Stimulated activated CD8-positive, alpha-beta memory T cell treated with anti-CD3 and anti-CD28 coated beads, Interleukin-7, amount 100 ng/mL, for 48 hours (primary cell): Measurements from ENCODE around the gene GXYLT2.
"Not testable (repeated sequence)": the region's sequence is repeated elsewhere in the genome, so short reads cannot be mapped to it uniquely, and the experiment has no call there.

Source experiments
- DNase-seq, 2 donors: peaks; one replicate each; pipeline ENCODE4 v3.0.0-alpha.2; 2020; ENCODE audit warnings: low read depth in 1 of 2; ENCODE audit errors: extremely low read depth in 1 of 2

Gene GXYLT2

DNA sequence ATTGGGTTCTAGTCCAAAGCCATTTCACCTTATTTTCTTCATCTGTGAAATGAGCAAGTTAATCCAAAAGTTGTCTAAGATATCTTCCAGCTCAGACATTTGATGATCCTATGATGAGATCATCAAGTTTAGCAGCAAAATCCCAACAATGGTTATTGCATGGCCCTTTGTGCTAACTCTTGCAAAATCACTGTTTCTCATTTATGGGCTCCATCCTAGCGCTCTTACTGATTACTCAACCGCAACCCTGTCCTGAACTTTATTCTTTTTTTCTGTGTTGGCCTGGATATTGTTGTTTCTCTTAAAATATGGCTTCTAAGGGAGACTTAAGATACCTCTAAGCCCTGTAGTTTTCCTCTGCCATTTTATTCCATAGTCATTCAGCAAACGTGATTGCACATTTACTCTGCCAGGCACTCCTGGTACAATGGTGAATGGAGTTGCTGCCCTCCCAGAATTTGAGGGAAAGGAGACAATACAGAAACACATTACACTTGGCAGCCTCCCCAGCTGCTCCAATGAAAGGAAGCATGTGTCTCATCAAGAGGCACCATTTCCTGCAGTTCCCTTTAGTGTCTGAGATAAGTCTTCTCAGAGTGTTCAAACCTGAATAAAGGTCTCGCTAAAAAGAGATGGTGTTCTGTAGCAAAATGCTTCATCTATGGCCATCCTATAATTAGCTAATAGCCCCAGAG is 4.4 kb downstream of the GXYLT2 start:
- no peak for DNase-seq

DNA sequence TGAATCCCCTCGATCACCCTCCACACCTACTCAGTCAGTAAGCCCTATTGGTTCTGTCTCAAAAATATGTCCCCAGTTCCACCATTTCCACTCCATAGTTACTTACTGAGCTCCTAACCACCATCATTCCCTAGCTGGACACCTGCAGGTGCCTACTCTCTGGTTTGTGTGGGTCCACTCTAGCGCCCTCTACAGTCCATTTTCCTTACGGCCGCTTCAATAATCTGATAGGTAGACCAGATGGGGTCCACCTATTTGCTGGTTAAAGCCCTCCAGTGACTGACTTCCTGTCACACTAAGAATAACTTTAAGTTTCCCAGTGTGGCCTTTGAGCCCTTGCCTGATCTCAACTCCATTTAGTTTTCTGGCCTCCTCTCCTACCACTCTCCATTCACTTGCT is 5.0 kb downstream of the GXYLT2 start:
- no peak for DNase-seq

DNA sequence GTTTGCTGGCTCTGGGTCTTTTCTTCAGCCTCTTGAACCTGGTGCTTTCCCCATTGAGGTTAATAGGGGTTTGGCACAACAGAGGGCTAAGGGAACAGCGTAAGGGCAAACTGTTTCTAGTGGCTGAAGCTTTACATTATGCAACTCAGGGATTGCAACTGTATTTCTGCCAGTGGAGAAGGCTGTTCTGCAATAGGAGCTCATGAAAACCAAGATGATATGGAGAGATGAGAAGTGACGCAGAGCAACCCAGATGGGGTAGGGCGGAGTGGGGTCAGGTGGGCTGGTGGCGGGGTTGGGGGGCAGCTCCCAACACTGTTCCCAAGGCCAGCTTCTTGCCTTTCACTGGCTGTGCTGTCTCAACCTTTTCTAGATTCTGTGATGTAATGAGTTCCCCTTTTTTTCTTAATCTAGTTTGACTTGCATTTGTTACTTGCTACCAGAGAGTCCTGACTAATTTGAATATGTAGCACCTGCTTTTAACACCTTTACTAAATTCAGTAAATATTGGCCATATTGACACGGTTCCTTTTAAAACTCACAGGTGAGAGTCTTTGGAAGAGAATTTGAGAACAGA is 7.2 kb downstream of the GXYLT2 start:
- DNase-seq, result no peak

DNA sequence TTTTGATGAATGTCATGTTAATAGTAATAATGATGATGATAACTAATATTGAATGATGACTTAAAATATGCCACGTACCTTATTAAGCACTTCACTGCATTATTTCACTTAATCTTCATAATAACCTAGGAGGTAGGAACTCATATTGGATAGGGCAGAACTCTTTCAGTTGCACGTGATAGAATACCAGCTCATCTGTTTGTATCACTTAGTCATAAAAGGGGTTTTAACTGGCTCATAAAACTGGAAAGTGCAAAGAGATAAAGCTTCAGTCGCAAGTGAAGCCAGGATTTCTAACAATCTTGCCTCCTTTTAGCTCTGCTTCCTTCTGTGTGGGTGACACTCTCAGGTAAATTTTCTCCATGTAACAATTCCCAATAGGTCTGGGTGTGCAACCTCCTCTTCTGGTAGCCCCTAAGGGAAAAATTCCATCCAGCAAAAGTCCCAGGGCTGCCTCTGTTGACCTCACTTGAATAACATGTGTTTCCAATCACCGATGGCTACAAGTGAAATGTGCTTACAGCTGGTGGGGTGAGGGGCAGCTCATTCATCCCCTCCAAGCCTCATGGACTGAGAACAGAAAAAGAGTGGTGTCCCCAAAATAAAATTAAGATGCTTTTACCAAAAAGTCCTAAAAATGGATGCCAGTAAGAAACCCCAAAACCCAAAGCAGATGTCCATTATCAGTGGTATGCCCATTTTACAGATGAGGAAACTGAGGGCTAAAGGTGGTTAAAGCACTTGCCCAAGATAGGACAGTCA is 9.3 kb downstream of the GXYLT2 start:
- DNase-seq, result no peak

DNA sequence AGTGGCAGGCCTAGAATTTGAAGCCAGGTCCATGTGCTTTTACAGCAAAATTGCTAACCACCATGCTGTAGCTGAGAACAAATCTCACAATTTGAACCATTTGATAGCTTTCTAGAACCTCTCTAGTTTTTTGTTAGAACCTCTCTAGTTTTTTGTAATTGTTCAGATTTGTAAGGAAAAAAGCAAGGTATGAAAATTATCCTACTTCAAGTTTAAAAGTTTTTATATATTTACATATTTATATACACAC is 9.8 kb downstream of the GXYLT2 start:
- DNase-seq, result no peak

DNA sequence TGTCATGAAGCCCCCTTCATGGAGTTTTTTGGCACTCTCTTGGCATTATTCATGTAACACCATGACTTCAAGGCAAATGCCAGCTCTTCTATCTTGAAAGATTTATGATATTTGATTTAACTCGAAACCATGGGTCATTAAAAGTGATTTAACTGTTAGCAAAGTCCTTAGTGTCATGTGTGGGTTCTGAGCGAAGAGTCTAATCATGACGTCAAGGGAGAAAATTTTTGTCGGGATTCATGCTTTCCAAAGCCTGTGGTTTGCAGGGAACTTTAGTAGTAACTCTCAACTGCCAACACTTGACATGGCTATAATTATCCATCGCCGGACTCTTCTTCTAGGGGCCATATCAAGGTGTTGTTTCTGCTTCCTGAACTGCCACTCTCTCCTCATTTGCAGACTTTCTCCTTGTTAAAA is 11.5 kb downstream of the GXYLT2 start:
- no peak for DNase-seq

DNA sequence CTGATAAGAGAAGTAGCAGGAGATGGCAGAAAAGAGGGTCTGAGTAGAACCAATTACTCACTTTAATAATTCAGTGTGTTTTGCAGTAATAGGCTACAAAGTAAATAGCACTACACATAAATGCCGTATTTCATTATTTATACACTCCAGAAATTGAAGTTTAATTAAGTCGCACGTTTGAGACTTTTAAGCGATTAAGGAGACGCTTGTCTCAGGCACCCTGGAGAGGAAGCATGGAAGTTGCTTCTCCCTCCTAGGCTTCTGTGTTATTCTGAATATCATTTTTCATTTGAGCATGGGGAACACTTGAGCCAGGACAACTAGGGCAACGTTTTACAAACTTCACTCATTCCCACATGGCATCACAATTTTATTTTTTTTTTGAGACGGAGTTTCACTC is 12.2 kb downstream of the GXYLT2 start:
- DNase-seq, result no peak

DNA sequence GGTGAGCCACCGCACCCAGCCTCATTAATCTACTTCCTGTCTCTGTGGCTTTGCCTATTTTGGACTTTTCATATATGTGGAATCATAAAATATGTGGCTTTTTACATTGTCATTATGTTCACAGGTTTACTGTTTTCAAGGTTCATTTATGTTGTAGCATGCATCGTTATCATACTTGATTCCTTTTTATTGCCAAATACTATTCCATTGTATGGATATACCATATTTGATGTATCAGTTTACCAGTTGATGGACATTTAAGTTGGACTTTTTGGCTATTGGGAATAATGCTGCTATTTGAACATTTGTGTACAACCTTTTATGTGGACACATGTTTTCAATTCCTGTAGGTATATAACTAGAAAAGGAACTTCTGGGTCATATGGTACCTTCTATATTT is 14.0 kb downstream of the GXYLT2 start:
- DNase-seq, result no peak

DNA sequence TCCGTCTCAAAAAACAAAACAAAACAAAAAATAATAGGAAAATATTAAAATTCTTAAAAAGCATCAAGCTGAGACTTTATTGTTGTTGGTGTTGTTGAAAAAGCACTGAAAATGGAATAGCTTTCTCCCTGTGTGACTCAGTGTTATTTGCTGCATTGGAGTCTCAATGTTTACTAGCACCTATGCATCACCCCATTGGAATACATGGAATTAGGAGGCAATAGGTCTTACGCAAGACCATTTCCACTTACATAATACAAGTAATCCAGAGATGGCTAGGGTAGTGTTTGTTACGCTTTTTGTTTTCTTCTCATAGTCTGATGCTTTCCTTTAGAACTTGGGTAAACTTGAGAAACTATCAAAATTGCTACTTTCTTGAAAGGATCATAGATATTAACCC is 15.2 kb downstream of the GXYLT2 start:
- DNase-seq, result no peak

DNA sequence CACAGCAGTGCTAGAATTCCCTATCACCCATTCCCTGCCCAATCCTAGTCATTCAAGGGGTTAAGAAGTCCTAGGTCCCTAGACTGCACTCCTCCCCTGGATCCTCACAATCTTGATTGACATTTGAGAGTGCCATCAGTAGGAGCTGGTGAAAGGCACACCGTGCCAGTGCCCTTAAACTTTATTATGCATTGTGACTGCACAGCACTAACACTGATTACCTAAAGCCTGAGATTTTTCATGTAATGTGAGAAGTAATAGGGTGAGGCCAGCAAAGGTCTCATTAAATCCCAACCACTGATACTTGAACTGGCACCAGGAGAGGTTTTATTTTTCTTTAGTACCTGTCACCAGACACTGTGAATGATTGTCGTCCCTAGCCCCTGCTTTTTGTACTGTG is 16.3 kb downstream of the GXYLT2 start:
- no peak for DNase-seq

DNA sequence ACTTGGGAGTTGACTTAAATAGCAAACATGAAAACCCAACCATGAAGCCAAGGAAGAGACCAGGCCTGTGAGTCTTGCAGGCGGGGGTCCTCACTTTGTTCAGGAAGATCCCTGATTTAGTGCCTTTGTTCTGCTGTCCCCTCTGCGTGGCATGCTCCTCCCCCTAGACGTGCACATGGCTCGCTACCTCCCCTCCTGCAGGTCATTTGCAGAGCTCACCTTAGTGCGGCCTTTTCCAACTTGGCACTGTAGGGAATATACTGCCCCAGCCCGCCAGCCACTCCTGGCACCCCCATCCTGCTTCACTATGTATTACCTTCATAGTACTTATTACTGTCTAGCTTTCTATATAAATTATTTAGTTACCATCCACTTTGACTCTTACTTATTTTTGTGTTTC is 18.3 kb downstream of the GXYLT2 start:
- DNase-seq, result no peak

DNA sequence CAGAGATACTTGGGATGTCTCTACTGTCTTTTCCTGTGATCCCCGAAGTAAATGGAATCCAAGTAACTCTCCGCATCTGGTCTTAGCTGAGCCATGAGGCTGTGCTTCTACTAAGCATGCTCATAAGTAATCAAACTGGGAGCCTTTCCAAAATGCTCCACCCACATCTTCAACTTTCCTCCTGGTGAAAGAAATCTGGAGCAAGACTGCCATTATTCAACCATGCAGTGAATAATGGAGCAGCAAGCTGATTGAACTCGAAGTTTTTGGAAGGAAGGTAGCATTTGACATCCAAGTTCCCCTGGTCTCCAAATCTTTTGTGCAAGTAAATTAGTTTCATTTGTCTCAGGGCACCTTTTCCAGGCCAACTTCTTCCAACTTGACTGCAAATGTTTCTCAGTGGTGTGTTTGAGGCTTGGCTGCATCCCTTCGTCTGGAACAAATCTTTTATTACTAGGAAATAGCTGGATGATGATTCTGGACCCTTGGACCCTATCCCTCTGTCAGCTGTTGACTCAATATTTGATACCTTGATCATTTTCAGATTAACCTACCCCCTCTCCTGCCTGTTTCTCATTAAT is 19.4 kb downstream of the GXYLT2 start:
- DNase-seq, result no peak

DNA sequence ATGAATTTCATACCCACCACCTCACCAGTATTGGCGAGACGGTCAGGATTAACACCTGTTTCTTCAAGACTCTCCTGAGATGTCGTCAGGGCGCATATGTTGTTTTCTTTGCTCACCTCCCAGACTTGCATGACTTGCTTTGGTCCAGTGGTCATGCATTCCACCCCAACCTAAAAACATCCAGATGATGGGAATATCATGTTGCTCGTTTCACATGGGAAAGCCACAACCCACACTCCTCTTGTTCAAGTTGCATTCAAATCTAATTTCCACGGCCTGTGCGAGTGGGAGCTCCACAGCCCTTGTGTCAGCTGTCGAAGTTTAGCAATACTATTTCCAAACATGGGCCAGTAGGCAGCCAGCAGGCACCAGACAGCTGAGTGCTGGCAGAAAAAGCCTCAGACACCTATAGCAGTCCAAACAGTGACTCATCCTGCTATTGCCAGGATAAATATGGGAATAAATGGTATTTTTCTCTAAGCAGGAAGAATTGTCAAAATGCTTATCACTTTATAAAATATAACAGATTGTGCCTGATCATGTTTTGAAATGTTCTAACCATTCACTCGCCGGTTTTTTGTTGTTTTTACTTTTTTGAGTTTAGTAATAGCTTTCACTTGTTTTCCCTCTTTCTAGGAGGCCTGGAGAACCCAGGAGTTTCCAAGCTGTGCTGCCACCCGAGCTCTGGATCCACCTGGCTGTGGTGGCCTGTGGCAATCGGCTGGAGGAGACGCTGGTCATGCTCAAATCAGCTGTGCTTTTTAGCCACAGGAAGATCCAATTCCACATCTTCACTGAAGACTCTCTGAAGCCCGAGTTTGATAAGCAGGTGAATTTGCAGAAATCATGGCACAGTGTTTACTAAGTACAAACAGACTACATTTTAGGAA is 20.1 kb downstream of the GXYLT2 start:
- no peak for DNase-seq

DNA sequence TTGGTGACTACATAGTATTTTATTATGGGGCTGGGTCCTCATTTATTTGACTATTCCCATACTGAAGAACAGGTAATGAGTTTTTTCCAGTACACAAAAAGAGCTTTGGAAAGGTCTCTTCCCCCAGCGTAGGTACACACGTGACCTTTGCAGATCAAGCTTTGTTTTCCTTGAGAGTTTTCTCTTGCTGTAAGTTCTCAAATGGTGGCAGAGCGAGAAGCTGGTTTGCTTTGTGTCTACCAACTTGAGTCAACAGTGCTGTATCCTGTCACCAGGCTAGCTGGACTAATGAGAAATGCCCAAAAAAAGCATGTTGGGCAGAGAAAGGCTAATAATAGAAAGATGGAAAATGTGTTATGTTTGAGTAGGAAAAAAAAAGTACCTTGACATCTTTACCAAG is 21.7 kb downstream of the GXYLT2 start:
- no peak for DNase-seq

DNA sequence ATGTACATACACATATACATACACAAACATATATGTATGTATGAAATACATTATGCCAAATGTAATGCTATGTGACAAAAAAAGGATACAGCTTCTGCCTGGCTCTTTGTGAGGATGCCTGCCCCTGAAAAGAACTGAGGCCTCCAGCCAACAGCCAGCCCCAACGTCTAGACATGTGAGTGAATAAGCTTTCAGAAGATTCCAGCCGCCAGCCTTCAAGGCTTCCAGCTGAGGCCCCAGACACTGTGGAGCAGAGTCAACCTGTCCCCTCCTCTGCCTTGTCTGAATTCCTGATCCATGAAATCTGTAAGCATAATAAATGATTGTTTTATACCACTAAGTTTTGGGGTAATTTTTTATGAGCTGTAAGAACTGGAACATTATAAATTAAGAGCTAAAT is 24.7 kb downstream of the GXYLT2 start:
- DNase-seq, result no peak

DNA sequence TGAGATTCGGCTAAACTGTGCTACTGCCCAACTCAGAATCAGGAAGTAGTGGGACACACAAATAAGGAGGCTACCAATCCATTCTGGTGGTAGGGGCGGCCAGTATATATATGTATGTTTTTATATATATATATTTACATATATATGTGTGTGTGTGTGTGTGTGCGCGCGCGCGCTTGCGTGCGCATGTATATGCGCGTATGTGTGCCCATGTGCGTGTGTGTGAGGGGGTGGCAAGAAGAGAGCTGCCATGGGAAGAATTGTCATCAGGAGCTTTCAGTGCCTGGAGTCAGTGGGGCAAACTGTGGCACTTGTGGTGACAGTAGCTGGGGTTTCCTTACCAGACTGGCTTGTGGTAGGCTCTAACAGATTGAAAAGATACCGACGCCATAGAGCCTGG is 26.5 kb downstream of the GXYLT2 start:
- no peak for DNase-seq

DNA sequence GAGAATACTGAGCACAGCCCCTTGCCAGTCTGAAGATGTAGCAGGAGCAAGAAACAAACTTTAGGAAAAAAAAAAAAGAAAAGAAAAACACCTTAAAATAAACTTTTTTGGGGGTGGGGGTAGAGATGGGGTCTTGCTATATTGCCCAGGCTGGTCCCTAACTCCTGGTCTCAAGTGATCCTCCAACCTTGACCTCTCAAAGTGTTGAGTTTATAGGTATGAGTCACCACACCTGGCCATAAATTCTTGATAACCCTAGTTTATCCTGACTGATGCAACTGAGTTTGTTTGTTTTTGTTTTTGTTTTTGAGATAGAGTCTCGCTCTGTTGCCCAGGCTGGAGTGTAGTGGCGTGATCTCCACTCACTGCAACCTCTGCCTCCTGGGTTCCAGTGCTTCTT is 28.4 kb downstream of the GXYLT2 start:
- no peak for DNase-seq

DNA sequence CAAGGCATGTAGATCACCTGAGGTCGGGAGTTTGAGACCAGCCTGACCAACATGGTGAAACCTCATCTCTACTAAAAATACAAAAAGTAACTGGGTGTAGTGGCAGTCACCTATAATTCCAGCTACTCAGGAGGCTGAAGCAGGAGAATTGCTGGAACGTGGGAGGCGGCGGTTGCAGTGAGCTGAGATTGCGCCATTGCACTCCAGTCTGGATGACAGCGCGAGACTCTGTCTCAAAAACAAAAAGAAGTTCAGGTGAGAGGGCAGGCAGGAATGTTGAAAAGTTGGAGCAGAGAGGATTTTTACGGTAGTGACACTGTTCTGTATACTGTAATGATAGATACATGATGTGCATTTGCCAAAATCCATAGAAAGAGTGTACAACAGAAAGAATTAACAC is 31.7 kb downstream of the GXYLT2 start:
- no peak for DNase-seq

DNA sequence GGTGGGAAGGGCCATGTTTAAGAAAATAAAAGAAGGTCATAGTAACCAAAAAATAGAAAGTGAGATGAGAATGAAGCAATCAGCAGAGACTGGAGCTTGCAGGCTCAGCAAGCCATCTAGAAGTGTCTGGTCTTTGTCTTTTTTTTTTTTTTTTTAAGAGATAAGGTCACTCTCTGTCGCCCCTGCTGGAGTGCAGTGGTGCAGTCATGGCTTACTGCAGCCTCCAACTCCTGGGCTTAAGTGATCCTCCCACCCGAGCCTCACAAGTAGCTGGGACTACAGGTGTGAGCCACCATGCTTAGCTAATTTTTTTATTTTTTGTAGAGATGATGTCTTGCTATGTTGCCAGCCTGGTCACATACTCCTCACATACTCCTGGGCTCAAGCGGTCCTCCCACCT is 36.2 kb downstream of the GXYLT2 start:
- no peak for DNase-seq

DNA sequence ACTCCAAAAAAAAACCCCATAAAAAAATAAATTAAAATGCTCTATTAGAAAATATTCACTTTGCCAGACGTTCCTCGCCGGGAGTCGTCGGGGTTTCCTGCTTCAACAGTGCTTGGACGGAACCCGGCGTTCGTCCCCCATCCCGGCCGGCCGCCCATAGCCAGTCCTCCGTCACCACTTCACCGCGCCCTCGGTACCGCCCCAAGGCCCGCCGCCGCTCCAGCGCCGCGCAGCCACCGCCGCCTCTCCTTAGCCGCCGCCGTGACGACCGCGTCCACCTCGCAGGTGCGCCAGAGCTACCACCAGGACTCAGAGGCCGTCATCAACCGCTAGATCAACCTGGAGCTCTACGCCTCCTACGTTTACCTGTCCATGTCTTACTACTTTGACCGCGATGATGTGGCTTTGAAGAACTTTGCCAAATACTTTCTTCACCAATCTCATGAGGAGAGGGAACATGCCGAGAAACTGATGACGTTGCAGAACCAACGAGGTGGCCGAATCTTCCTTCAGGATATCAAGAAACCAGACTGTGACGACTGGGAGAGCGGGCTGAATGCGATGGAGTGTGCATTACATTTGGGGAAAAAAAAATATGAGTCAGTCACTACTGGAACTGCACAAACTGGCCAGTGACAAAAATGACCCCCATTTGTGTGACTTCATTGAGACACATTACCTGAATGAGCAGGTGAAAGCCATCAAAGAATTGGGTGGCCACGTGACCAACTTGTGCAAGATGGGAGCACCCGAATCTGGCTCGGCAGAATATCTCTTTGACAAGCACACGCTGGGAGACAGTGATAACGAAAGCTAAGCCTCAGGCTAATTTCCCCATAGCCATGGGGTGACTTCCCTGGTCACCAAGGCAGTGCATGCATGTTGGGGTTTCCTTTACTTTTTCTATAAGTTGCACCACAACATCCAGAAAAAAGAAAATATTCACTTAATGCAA is 41.2 kb downstream of the GXYLT2 start:
- DNase-seq, result not testable (repeated sequence)
